ENCODE measurements around the gene STX5. TPM values are rescaled to one million over a fixed set of nuclear protein-coding genes. Genes with fewer than 3 reads are reported as not detected.
"Not testable (repeated sequence)": the region's sequence is repeated elsewhere in the genome, so short reads cannot be mapped to it uniquely, and the experiment has no call there.

The STX5 gene
- total RNA-seq, 1 donor from 2014 or later = 37.1 TPM

GRCh38 chr11:62782753-62783152 is 49.1 kb downstream of the STX5 start:
- DNase-seq = no peak

GRCh38 chr11:62778441-62778840 is 53.4 kb downstream of the STX5 start:
- no peak for DNase-seq

GRCh38 chr11:62777389-62777788 is 54.5 kb downstream of the STX5 start:
- no peak for DNase-seq

- no peak for DNase-seq
Measured at GRCh38 chr11:62775646-62776045, 56.2 kb downstream of the STX5 start.

- no peak for DNase-seq
Measured at GRCh38 chr11:62774407-62774806, 57.4 kb downstream of the STX5 start.

GRCh38 chr11:62771144-62772021 is 60.5 kb downstream of the STX5 start, which contains the start of gene TAF6L:
TAF6L (plus strand) TSS chr11:62771396; CDS start chr11:62775784, 4,388 bp downstream.
- DNase-seq = peak; percentile 99

GRCh38 chr11:62770778-62771143 is 61.1 kb downstream of the STX5 start:
- no peak for DNase-seq

- DNase-seq = not testable (repeated sequence)
Measured at GRCh38 chr11:62760867-62761227, 71.0 kb downstream of the STX5 start.

- DNase-seq = no peak
Measured at GRCh38 chr11:62757846-62758788, 73.7 kb downstream of the STX5 start.

Small RNA genes within 50 kb of the gene (small RNA-seq; reads per million reads assigned to genes)
- 0.45 reads per million, percentile 70 among the genes with 10 or more reads in this experiment for gene MIR6514 (ENCODE audit: low replicate concordance)
- not detected for gene RF00099 (ENCODE audit: low replicate concordance)
- gene RNU6-118P (ENCODE audit: low replicate concordance) = not detected
- gene SNORD22 (ENCODE audit: low replicate concordance) = not detected
- not detected for gene SNORD26 (ENCODE audit: low replicate concordance)
- not detected for gene SNORD27 (ENCODE audit: low replicate concordance)
- not detected for gene SNORD28 (ENCODE audit: low replicate concordance)
- 352 reads per million, percentile 98 among the genes with 10 or more reads in this experiment for gene SNORD30 (ENCODE audit: low replicate concordance)

Other genes starting within 250 kb of the STX5 start
- gene TUT1, start 240.5 kb downstream of the STX5 start, total RNA-seq = 5.8 TPM
- gene MTA2, start 230.2 kb downstream of the STX5 start, total RNA-seq = 54.7 TPM
- gene EML3, start 219.3 kb downstream of the STX5 start, total RNA-seq = 11.2 TPM
- gene ROM1, start 218.8 kb downstream of the STX5 start, total RNA-seq = 0.72 TPM
- 14.4 TPM for gene B3GAT3, start 210.1 kb downstream of the STX5 start, total RNA-seq
- 158 TPM for gene GANAB, start 185.4 kb downstream of the STX5 start, total RNA-seq
- 22.4 TPM for gene INTS5, start 178.7 kb downstream of the STX5 start, total RNA-seq
- 10.4 TPM for gene C11orf98, start 166.8 kb downstream of the STX5 start, total RNA-seq
- 2.6 TPM for gene CSKMT, start 166.7 kb downstream of the STX5 start, total RNA-seq
- 5.4 TPM for gene UQCC3, start 160.4 kb downstream of the STX5 start, total RNA-seq
- 2.9 TPM for gene LBHD1, start 159.8 kb downstream of the STX5 start, total RNA-seq
- gene UBXN1, start 153.0 kb downstream of the STX5 start, total RNA-seq = 90.2 TPM
- gene LRRN4CL, start 142.5 kb downstream of the STX5 start, total RNA-seq = 33.8 TPM
- 11.4 TPM for gene BSCL2, start 124.6 kb downstream of the STX5 start, total RNA-seq
- not detected for gene GNG3, start 124.4 kb downstream of the STX5 start, total RNA-seq
- gene HNRNPUL2, start 104.6 kb downstream of the STX5 start, total RNA-seq = 39.0 TPM
- gene TTC9C, start 103.6 kb downstream of the STX5 start, total RNA-seq = 18.9 TPM
- gene ZBTB3, start 77.9 kb downstream of the STX5 start, total RNA-seq = 7.5 TPM
- gene POLR2G, start 70.5 kb downstream of the STX5 start, total RNA-seq = 56.2 TPM
- 17.7 TPM for gene TAF6L, start 60.7 kb downstream of the STX5 start, total RNA-seq
- gene TMEM179B, start 44.6 kb downstream of the STX5 start, total RNA-seq = 19.5 TPM
- 24.7 TPM for gene TMEM223, start 40.0 kb downstream of the STX5 start, total RNA-seq
- gene NXF1, start 26.6 kb downstream of the STX5 start, total RNA-seq = 45.2 TPM
- gene TEX54, start 790 bp upstream of the STX5 start, total RNA-seq = not detected
- gene WDR74, start 7.5 kb upstream of the STX5 start, total RNA-seq = 36.8 TPM
- gene SLC3A2, start 48.8 kb upstream of the STX5 start, total RNA-seq = 87.0 TPM
- 0.10 TPM for gene CHRM1, start 89.3 kb upstream of the STX5 start, total RNA-seq
- gene SLC22A6, start 152.9 kb upstream of the STX5 start, total RNA-seq = not detected
- not detected for gene SLC22A8, start 183.8 kb upstream of the STX5 start, total RNA-seq